ENCODE data around the gene GLB1L3.
A peak's percentile ranks its signal among the peaks of the same experiment; 100 is the strongest.

Gene GLB1L3

GRCh38 chr11:134352111-134352510, 75.9 kb downstream of the GLB1L3 start:
- Mint-ChIP-seq H3K27me3 (peaks cover 2% of the 10 kb centered on the region), H3K36me3 (peaks cover 3% of the 10 kb centered on the region), H3K4me3 (no peak overlapping the region), H3K4me1 (peaks cover 16% of the 10 kb centered on the region), H3K9me3 (peaks cover 5% of the 10 kb centered on the region), H3K27ac (no peak overlapping the region)

- Mint-ChIP-seq H3K27ac (no peak overlapping the region), H3K4me1 (peaks cover 11% of the 10 kb centered on the region), H3K4me3 (no peak overlapping the region), H3K9me3 (peaks cover 5% of the 10 kb centered on the region), H3K27me3 (peaks cover 2% of the 10 kb centered on the region), H3K36me3 (peaks cover 3% of the 10 kb centered on the region)
These were observed 79.0 kb downstream of the GLB1L3 start for GRCh38 chr11:134355136-134355535.

GRCh38 chr11:134355656-134356055, 79.5 kb downstream of the GLB1L3 start:
- Mint-ChIP-seq H3K36me3 (peaks cover 3% of the 10 kb centered on the region), H3K27ac (no peak overlapping the region), H3K4me1 (peaks cover 8% of the 10 kb centered on the region), H3K4me3 (no peak overlapping the region), H3K9me3 (peaks cover 5% of the 10 kb centered on the region), H3K27me3 (peaks cover 3% of the 10 kb centered on the region)

GRCh38 chr11:134356656-134357544, 80.7 kb downstream of the GLB1L3 start:
- H3K27ac Mint-ChIP-seq = no peak overlapping the region
- peaks cover 5% of the 10 kb centered on the region for H3K9me3 Mint-ChIP-seq
- peaks cover 13% of the 10 kb centered on the region for H3K4me1 Mint-ChIP-seq
- no peak overlapping the region for H3K4me3 Mint-ChIP-seq
- peaks cover 3% of the 10 kb centered on the region for H3K36me3 Mint-ChIP-seq
- H3K27me3 Mint-ChIP-seq = peaks cover 4% of the 10 kb centered on the region

GRCh38 chr11:134357545-134357839, 81.3 kb downstream of the GLB1L3 start:
- peaks cover 5% of the 10 kb centered on the region for H3K9me3 Mint-ChIP-seq
- peaks cover 16% of the 10 kb centered on the region for H3K4me1 Mint-ChIP-seq
- H3K4me3 Mint-ChIP-seq = no peak overlapping the region
- H3K27ac Mint-ChIP-seq = no peak overlapping the region
- peaks cover 4% of the 10 kb centered on the region for H3K27me3 Mint-ChIP-seq
- H3K36me3 Mint-ChIP-seq = peaks cover 3% of the 10 kb centered on the region

GRCh38 chr11:134358165-134358855, 82.1 kb downstream of the GLB1L3 start:
- H3K9me3 Mint-ChIP-seq = peaks cover 5% of the 10 kb centered on the region
- H3K27ac Mint-ChIP-seq = no peak overlapping the region
- peaks cover 16% of the 10 kb centered on the region for H3K4me1 Mint-ChIP-seq
- peaks cover 3% of the 10 kb centered on the region for H3K36me3 Mint-ChIP-seq
- peaks cover 4% of the 10 kb centered on the region for H3K27me3 Mint-ChIP-seq
- no peak overlapping the region for H3K4me3 Mint-ChIP-seq

- Mint-ChIP-seq H3K36me3 (peaks cover 3% of the 10 kb centered on the region), H3K4me1 (peaks cover 16% of the 10 kb centered on the region), H3K27me3 (peaks cover 4% of the 10 kb centered on the region), H3K4me3 (no peak overlapping the region), H3K9me3 (peaks cover under 1% of the 10 kb centered on the region), H3K27ac (no peak overlapping the region)
These were observed 82.8 kb downstream of the GLB1L3 start for GRCh38 chr11:134358856-134359490.

- Mint-ChIP-seq H3K27ac (no peak overlapping the region), H3K4me1 (peaks cover 16% of the 10 kb centered on the region), H3K4me3 (no peak overlapping the region)
These were observed 83.5 kb downstream of the GLB1L3 start for GRCh38 chr11:134359646-134360045.

GRCh38 chr11:134360050-134360835, 84.1 kb downstream of the GLB1L3 start:
- Mint-ChIP-seq H3K27ac (peak overlapping the region; percentile 71), H3K4me1 (peaks cover 16% of the 10 kb centered on the region), H3K9me3 (no peaks in the 10 kb centered on the region), H3K27me3 (peaks cover 2% of the 10 kb centered on the region), H3K36me3 (peaks cover under 1% of the 10 kb centered on the region), H3K4me3 (peak overlapping the region; percentile 44)

More at GRCh38 chr11:134359646-134360045, 83.5 kb downstream of the GLB1L3 start:
- Mint-ChIP-seq H3K36me3 (peaks cover 3% of the 10 kb centered on the region), H3K9me3 (no peaks in the 10 kb centered on the region), H3K27me3 (peaks cover 4% of the 10 kb centered on the region)

GRCh38 chr11:134361661-134362060, 85.5 kb downstream of the GLB1L3 start:
- H3K36me3 Mint-ChIP-seq = no peaks in the 10 kb centered on the region
- H3K4me3 Mint-ChIP-seq = peak overlapping the region; percentile 5
- H3K27me3 Mint-ChIP-seq = peaks cover 2% of the 10 kb centered on the region
- no peak overlapping the region for H3K27ac Mint-ChIP-seq
- H3K9me3 Mint-ChIP-seq = no peaks in the 10 kb centered on the region
- H3K4me1 Mint-ChIP-seq = peaks cover 16% of the 10 kb centered on the region

- Mint-ChIP-seq H3K36me3 (no peaks in the 10 kb centered on the region), H3K27ac (no peak overlapping the region)
These were observed 86.2 kb downstream of the GLB1L3 start for GRCh38 chr11:134362192-134362901.

GRCh38 chr11:134363161-134363560, 87.0 kb downstream of the GLB1L3 start:
- no peaks in the 10 kb centered on the region for H3K9me3 Mint-ChIP-seq
- H3K4me1 Mint-ChIP-seq = peaks cover 16% of the 10 kb centered on the region
- no peak overlapping the region for H3K4me3 Mint-ChIP-seq
- H3K27ac Mint-ChIP-seq = no peak overlapping the region
- H3K27me3 Mint-ChIP-seq = peaks cover 2% of the 10 kb centered on the region
- H3K36me3 Mint-ChIP-seq = no peaks in the 10 kb centered on the region

More at GRCh38 chr11:134362192-134362901, 86.2 kb downstream of the GLB1L3 start:
- Mint-ChIP-seq H3K4me3 (peak overlapping the region; percentile 5), H3K27me3 (peaks cover 2% of the 10 kb centered on the region), H3K9me3 (no peaks in the 10 kb centered on the region), H3K4me1 (peaks cover 16% of the 10 kb centered on the region)

GRCh38 chr11:134363592-134363991, 87.4 kb downstream of the GLB1L3 start:
- no peak overlapping the region for H3K4me3 Mint-ChIP-seq
- peaks cover 16% of the 10 kb centered on the region for H3K4me1 Mint-ChIP-seq
- H3K36me3 Mint-ChIP-seq = no peaks in the 10 kb centered on the region
- no peak overlapping the region for H3K27ac Mint-ChIP-seq
- peaks cover 2% of the 10 kb centered on the region for H3K27me3 Mint-ChIP-seq
- H3K9me3 Mint-ChIP-seq = no peaks in the 10 kb centered on the region

- Mint-ChIP-seq H3K27me3 (peaks cover 2% of the 10 kb centered on the region), H3K9me3 (no peaks in the 10 kb centered on the region), H3K36me3 (no peaks in the 10 kb centered on the region), H3K4me1 (peaks cover 16% of the 10 kb centered on the region), H3K4me3 (no peak overlapping the region), H3K27ac (no peak overlapping the region)
These were observed 88.1 kb downstream of the GLB1L3 start for GRCh38 chr11:134364261-134364660.

Measured in activated naive CD4-positive, alpha-beta T cell treated with anti-CD3 and anti-CD28 coated beads, Interleukin-2, amount 50 U/mL, for 24 hours (primary cell).